CD4-positive, alpha-beta T cell treated with Interleukin-12 subunit alpha and Interleukin-12 subunit beta, for 1 hour (primary cell): Measurements from ENCODE around the gene SV2C.

Source experiments
- DNase-seq: peaks from one replicate; pipeline ENCODE4 v3.0.0-alpha.2; 2020

Gene SV2C

GRCh38 chr5:76388791-76389512 lies 305.8 kb downstream of the SV2C start:
- DNase-seq: no peak

GRCh38 chr5:76389513-76390154 lies 306.5 kb downstream of the SV2C start:
- no peak for DNase-seq

- DNase-seq: peak; percentile 37
These were observed 307.8 kb downstream of the SV2C start for GRCh38 chr5:76391014-76391413.

GRCh38 chr5:76393035-76393680 lies 310.0 kb downstream of the SV2C start:
- peak; percentile 44 for DNase-seq

GRCh38 chr5:76397200-76397599 lies 314.0 kb downstream of the SV2C start:
- no peak for DNase-seq

- no peak for DNase-seq
These were observed 316.1 kb downstream of the SV2C start for GRCh38 chr5:76399268-76399667.

GRCh38 chr5:76400466-76400865 lies 317.3 kb downstream of the SV2C start:
- no peak for DNase-seq

- peak; percentile 29 for DNase-seq
These were observed 318.6 kb downstream of the SV2C start for GRCh38 chr5:76401801-76402250.

- DNase-seq: peak; percentile 88
These were observed 319.2 kb downstream of the SV2C start for GRCh38 chr5:76402251-76402885.

GRCh38 chr5:76402886-76403765 lies 319.9 kb downstream of the SV2C start, which contains the start of gene IQGAP2:
TSS of gene IQGAP2 (plus strand) at chr5:76403285. CDS start at chr5:76403546, 261 bp downstream.
- DNase-seq: peak; percentile 88
